ENCODE results near the gene ZNF598.
A peak's percentile ranks its signal among the peaks of the same experiment; 100 is the strongest.

The ZNF598 gene

DNA sequence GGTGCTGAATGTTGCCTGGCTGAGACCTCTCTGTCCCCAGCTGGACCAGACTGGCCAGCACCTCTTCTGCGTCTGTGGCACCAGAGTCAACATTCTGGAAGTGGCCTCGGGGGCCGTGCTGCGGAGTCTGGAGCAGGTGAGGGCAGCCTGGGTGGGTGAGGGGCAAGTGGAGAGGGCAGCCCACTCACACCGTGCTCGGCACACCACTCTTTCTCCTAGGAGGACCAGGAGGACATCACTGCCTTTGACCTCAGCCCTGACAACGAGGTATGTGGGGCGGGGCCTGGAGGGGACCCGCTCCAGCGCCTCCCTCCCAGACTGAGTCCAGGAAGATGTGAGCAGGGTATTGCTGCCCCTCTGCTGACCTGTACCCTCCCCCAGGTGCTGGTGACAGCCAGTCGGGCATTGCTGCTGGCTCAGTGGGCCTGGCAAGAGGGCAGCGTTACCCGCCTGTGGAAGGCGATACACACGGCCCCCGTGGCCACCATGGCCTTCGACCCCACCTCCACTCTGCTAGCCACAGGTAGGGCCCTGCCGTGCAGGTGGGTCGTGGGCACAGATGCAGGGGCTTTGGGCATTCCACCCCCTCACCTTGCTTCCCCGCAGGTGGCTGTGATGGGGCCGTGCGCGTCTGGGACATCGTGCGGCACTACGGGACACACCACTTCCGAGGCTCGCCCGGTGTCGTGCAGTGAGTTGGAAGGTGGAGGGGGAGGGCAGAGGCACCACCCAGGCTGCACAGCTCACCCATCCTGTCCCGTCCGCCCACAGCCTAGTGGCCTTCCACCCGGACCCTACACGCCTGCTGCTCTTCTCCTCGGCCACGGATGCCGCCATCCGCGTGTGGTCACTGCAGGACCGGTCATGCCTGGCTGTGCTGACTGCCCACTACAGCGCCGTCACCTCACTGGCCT lies 35.2 kb downstream of the ZNF598 start:
- no peak for TF ChIP-seq CEBPB (IDR thresholded peaks at IDR 0.05)
- TF ChIP-seq ZBTB7A (IDR thresholded peaks at IDR 0.05; ENCODE audit: low read depth) = no peak
- TF ChIP-seq TEAD4 (IDR thresholded peaks at IDR 0.05) = no peak
- TF ChIP-seq, protein P1, sequence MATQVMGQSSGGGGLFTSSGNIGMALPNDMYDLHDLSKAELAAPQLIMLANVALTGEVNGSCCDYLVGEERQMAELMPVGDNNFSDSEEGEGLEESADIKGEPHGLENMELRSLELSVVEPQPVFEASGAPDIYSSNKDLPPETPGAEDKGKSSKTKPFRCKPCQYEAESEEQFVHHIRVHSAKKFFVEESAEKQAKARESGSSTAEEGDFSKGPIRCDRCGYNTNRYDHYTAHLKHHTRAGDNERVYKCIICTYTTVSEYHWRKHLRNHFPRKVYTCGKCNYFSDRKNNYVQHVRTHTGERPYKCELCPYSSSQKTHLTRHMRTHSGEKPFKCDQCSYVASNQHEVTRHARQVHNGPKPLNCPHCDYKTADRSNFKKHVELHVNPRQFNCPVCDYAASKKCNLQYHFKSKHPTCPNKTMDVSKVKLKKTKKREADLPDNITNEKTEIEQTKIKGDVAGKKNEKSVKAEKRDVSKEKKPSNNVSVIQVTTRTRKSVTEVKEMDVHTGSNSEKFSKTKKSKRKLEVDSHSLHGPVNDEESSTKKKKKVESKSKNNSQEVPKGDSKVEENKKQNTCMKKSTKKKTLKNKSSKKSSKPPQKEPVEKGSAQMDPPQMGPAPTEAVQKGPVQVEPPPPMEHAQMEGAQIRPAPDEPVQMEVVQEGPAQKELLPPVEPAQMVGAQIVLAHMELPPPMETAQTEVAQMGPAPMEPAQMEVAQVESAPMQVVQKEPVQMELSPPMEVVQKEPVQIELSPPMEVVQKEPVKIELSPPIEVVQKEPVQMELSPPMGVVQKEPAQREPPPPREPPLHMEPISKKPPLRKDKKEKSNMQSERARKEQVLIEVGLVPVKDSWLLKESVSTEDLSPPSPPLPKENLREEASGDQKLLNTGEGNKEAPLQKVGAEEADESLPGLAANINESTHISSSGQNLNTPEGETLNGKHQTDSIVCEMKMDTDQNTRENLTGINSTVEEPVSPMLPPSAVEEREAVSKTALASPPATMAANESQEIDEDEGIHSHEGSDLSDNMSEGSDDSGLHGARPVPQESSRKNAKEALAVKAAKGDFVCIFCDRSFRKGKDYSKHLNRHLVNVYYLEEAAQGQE (IDR thresholded peaks at IDR 0.05; ENCODE audit: low read depth) = no peak

DNA sequence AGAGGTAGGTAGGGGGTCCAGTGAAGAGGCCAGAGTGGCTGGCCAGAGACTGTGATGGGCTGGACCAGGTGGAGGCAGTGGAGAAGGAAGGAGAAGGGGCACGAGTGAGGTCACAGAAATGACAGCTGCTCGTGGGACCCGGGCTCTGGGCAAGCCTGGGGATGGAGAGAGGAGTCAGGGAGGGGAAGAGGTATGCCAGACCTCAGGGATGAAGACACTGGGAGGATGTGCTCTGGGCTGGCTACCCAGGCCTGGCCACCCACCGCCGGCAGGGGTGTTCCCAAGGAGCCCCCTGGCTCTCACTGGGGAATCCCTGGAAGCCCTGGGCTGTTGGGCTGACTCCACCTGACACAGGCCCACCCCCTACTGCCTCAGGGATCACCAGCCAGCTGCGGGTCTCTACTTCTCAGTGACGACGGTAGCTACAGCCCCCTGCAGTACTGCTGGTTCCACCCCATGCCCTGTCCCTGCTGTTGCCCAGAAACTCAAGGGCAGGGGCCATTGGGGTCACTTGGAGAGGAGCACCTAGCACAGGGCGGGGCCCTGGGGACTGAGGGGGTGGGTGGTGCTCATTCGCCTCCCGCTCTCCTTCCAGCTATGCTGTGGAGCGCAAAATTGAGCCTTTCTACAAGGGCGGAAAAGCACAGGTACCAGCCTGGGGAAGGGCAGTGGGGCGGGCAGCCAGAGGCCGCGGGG lies 36.0 kb downstream of the ZNF598 start:
- TF ChIP-seq TCF12 (IDR thresholded peaks at IDR 0.05; ENCODE audit: low read depth) (no peak), TAF1 (IDR thresholded peaks at IDR 0.05; ENCODE audit: low read depth) (no peak)

DNA sequence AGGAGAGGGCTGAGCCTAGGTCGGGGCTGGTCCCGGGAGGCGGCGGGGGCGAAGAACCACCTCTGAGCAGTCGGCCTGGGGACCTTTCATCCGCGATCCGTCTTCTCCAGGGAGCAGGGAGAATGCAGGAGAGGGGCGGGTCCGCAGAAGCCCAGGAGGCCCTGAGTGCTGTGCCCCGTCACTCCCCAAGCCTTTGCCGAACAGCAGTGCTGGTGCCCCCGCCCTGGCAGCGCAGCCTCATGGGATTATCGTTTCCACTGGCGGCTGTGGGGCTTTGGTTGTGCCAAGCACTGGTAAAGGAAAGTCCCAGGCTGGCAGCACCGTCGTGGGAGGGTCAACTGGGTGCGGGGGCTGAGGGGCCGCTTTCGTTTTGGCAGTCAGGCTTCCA lies 37.1 kb downstream of the ZNF598 start:
- TF ChIP-seq RAD21 (IDR thresholded peaks at IDR 0.05; ENCODE audit: low read depth) (no peak), CREB1 (IDR thresholded peaks at IDR 0.05; ENCODE audit: low read depth) (no peak), TAF1 (IDR thresholded peaks at IDR 0.05; ENCODE audit: low read depth) (no peak)

DNA sequence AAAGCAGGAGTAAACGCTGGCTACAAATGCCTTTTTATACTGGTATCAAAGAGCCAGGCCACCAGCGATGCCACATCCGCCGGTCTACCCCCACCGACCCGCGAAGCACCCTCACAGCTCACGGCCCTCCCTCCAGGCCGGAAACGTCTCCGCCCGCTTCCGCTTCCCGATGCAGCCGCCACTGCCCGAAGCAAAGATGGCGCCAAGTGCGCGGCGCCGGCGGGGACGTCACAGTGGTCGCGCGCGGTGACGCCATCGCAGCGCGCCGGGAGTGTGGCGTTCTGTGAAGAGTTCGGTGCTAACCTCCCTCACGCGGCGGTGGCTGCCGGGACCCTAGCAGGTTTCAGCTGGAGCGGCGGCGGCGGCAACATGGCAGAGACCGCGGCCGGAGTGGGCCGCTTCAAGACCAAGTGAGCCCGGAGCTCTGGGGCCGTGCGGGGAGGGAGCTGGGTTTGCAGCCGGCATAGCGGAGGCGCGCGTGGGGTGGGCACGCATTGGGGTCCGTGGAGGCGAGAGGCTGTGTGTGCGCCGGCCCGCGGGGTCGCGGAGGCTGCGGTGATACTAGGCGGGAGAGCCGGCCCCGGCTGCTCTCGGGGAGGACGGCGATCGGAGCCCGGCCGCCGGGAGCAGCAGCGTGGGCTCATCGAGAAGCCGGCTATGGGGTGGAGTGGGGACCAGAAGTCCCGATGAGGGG lies 37.7 kb downstream of the ZNF598 start, which contains the start of gene TBL3:
Gene TBL3, plus strand, starts transcription at position 258 of the 694 bp plus-strand sequence. Its CDS starts 112 bp downstream, at position 370.
- TF ChIP-seq TEAD4 (IDR thresholded peaks at IDR 0.05) (peak; percentile 33; the same call in 1 of the 2 replicates), CREB1 (IDR thresholded peaks at IDR 0.05; ENCODE audit: low read depth) (peak; percentile 100), EGR1 (IDR thresholded peaks at IDR 0.05) (peak; percentile 91), TAF1 (IDR thresholded peaks at IDR 0.05; ENCODE audit: low read depth) (peak; percentile 91), TCF12 (IDR thresholded peaks at IDR 0.05; ENCODE audit: low read depth) (peak; percentile 78), NFIC (IDR thresholded peaks at IDR 0.05) (peak; percentile 49), EP300 (IDR thresholded peaks at IDR 0.05; ENCODE audit: borderline replicate concordance) (peak; percentile 13; the same call in 1 of the 2 replicates), RAD21 (IDR thresholded peaks at IDR 0.05; ENCODE audit: low read depth) (no peak), CEBPB (IDR thresholded peaks at IDR 0.05) (no peak; the same call in 1 of the 2 replicates), YY1 (IDR thresholded peaks at IDR 0.05; ENCODE audit: low read depth) (peak; percentile 100), ZBTB7A (IDR thresholded peaks at IDR 0.05; ENCODE audit: low read depth) (0 out of 2 replicates have a peak, but pooled peaks have one; percentile 44), FOXM1 (IDR thresholded peaks at IDR 0.05; ENCODE audit: borderline replicate concordance, low read depth) (no peak)
- TF ChIP-seq, protein P2, sequence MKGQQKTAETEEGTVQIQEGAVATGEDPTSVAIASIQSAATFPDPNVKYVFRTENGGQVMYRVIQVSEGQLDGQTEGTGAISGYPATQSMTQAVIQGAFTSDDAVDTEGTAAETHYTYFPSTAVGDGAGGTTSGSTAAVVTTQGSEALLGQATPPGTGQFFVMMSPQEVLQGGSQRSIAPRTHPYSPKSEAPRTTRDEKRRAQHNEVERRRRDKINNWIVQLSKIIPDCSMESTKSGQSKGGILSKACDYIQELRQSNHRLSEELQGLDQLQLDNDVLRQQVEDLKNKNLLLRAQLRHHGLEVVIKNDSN (IDR thresholded peaks at IDR 0.05) = peak; percentile 59
- TF ChIP-seq, protein P3, sequence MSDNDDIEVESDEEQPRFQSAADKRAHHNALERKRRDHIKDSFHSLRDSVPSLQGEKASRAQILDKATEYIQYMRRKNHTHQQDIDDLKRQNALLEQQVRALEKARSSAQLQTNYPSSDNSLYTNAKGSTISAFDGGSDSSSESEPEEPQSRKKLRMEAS (IDR thresholded peaks at IDR 0.05) = peak; percentile 92
- TF ChIP-seq, protein P1 (IDR thresholded peaks at IDR 0.05; ENCODE audit: low read depth) = no peak

DNA sequence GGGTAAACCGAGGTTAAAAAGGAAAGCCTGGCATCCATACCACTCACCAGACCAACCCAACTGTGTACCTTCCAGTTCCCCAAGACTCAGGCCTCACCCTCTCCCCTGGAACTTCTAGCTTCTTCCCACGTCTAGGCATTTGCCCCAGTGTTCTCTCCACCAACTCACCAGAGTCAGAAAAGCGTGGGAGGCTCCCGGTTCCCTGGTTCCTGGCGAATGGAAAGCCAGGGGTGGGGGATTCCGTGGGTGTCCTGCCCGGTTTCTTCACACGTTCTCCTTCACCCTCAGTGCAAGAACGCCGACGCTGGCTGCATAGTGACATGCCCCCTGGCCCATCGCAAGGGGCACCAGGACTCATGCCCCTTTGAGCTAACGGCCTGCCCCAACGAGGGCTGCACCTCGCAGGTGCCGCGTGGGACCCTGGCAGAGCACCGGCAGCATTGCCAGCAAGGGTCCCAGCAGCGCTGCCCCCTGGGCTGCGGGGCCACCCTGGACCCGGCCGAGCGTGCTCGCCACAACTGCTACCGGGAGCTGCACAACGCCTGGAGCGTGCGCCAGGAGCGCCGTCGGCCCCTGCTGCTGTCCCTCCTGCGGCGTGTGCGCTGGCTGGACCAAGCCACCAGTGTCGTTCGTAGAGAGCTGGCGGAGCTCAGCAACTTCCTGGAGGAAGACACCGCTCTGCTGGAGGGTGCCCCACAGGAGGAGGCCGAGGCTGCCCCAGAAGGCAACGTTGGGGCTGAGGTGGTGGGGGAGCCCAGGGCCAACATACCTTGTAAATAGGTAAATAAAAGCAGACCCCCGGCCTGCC lies 41.3 kb downstream of the ZNF598 start:
- TF ChIP-seq TAF1 (IDR thresholded peaks at IDR 0.05; ENCODE audit: low read depth) (no peak), CEBPB (IDR thresholded peaks at IDR 0.05) (no peak), NFIC (IDR thresholded peaks at IDR 0.05) (no peak), EP300 (IDR thresholded peaks at IDR 0.05; ENCODE audit: borderline replicate concordance) (no peak)

DNA sequence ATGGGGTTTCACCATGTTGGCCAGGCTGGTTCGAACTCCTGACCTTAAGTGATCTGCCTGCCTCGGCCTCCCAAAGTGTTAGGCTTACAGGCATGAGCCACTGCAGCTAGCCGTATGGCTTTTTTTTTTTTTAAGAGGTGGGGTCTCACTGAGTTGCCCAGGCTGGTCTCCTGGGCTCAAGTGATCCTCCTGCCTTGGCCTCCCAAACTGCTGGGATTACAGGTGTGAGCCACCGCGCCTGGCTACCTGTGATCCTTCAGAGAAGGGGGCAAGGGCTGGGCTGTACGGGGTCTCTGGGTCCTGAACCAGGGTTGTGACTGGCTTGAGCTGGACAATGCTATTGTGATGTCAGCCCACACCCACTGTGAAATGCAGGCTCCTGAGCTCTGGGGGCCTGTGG lies 43.2 kb downstream of the ZNF598 start, which contains the start of gene RNF151:
Gene RNF151, plus strand, starts transcription at position 397 of the 400 bp plus-strand sequence. CDS start 26 bp downstream, outside the sequence.
- TF ChIP-seq YY1 (IDR thresholded peaks at IDR 0.05; ENCODE audit: low read depth) (no peak), CREB1 (IDR thresholded peaks at IDR 0.05; ENCODE audit: low read depth) (no peak), NFIC (IDR thresholded peaks at IDR 0.05) (no peak), EGR1 (IDR thresholded peaks at IDR 0.05) (no peak), TAF1 (IDR thresholded peaks at IDR 0.05; ENCODE audit: low read depth) (no peak), EP300 (IDR thresholded peaks at IDR 0.05; ENCODE audit: borderline replicate concordance) (no peak), TEAD4 (IDR thresholded peaks at IDR 0.05) (no peak), ZBTB7A (IDR thresholded peaks at IDR 0.05; ENCODE audit: low read depth) (no peak), RAD21 (IDR thresholded peaks at IDR 0.05; ENCODE audit: low read depth) (no peak), FOXM1 (IDR thresholded peaks at IDR 0.05; ENCODE audit: borderline replicate concordance, low read depth) (no peak), TCF12 (IDR thresholded peaks at IDR 0.05; ENCODE audit: low read depth) (no peak), CEBPB (IDR thresholded peaks at IDR 0.05) (no peak)
- TF ChIP-seq, protein P3 (IDR thresholded peaks at IDR 0.05) = no peak
- TF ChIP-seq, protein P2 (IDR thresholded peaks at IDR 0.05) = no peak
- TF ChIP-seq, protein P1 (IDR thresholded peaks at IDR 0.05; ENCODE audit: low read depth) = no peak
